Posterior cingulate gyrus (tissue), 11 donors: Measurements from ENCODE around the gene OR8S1.
"Not testable (repeated sequence)": the region's sequence is repeated elsewhere in the genome, so short reads cannot be mapped to it uniquely, and the experiment has no call there.

Experiments
- DNase-seq, 10 donors: peaks; one replicate each; pipeline versions ENCODE4 v3.0.0 to v3.0.0-alpha.2; 2020 to 2021; ENCODE audit warnings: mixed read lengths in 3 of 10
- intact Hi-C: fragments of 100-400 bp; cut with DNase I; formaldehyde crosslinking; loops from one replicate; pipeline ENCODE4 v1.15.1; 2023

Gene OR8S1

DNA sequence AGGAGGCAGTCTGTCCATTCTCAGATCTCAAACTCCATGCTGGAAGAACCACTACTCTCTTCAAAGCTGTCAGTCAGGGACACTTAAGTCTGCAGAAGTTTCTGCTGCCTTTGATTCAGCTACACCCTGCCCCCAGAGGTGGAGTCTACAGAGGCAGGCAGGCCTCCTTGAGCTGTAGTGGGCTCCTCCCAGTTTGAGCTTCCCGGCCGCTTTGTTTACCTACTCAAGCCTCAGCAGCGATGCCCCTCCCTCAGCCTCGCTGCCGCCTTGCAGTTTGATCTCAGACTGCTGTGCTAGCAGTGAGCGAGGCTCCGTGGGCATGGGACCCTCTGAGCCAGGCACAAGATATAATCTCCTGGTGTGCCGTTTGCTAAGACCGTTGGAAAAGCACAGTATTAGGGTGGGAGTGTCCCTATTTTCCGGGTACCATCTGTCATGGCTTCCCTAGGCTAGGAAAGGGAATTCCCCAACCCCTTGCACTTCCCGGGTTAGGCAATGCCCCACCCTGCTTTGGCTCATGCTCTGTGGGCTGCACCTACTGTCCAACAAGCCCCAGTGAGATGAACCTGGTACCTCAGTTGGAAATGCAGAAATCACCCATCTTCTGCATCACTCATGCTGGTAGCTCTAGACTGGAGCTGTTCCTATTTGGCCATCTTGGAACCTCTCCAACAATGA is 28.4 kb downstream of the OR8S1 start:
- intact Hi-C loops, DNase-seq: not testable (repeated sequence)

DNA sequence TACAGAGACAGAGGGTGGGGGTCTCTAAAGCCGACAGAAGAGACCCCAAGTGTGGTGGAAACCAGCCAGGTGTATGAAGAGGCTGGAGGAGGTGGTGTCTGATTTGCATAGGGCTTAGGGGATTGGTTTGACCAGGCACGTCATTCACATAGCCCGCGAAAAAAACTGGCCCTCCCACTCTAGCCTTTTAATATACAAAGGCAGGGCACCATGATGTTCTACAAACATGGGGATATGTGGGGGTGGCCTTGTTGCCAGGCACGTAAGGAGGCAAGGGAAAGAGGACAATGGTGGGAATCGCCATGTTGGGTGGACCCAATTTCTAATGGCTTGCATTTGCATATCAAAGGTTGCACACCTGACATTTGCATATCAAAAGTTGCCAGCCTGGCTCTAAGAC is 31.2 kb downstream of the OR8S1 start:
- intact Hi-C loops = no loop called here
- no peak for DNase-seq

DNA sequence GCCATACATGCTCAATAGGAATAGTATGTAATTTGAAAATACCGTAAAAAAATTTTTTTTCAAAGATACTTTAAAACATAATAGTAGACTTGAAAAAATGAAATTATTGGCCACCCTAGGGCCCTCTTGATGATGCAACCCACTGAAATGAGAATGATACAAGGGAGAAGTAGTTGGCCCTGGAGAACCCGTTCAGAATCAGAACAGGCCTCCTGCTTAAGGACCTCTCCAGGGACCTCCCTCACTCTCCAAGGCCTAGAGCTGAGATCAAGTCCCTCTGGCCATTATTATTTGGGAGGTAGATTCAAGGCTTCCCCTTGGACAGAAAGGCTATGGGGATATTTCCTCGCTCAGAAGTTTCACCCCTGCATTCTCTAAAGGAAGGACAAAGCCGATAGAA is 32.5 kb downstream of the OR8S1 start:
- intact Hi-C loops = no loop called here
- DNase-seq = no peak

DNA sequence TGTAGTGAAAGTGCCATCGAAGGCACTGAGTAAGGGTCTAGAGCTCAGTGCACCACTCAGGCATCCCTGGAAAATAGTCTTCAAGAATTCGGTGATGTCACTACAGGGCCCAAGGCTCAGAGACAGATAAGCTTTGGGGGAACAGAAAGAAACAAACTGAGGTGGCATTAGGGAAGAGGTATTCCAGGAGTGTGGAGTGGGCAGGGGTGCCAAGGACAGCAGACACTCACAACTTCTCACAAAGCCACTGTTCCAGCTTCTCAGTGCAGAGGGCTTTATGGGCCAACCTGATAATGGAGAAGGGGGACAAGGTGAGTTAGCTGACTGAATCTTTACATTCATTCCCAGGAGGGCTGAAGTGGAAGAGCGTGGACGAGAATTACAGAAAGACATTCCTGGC is 42.3 kb downstream of the OR8S1 start:
- DNase-seq = no peak
- intact Hi-C loops = no loop called here

GRCh38 chr12:48569946-48570345 is 44.5 kb downstream of the OR8S1 start, which contains the start of gene LALBA:
Gene LALBA (minus strand): TSS chr12:48570046. CDS start chr12:48570020, 26 bp downstream.
- intact Hi-C loops = no loop called here
- DNase-seq = no peak

- no peak for DNase-seq
- intact Hi-C loops = no loop called here
Measured at GRCh38 chr12:48572326-48572725, 46.9 kb downstream of the OR8S1 start.
